T follicular helper cell (primary cell): ENCODE data around the gene ACAD10.
"Not testable (repeated sequence)": the region's sequence is repeated elsewhere in the genome, so short reads cannot be mapped to it uniquely, and the experiment has no call there.

Experiments
- DNase-seq: peaks from one replicate; pipeline ENCODE4 v3.0.0-alpha.2; 2020; ENCODE audit warnings: low read depth

Gene ACAD10

DNA sequence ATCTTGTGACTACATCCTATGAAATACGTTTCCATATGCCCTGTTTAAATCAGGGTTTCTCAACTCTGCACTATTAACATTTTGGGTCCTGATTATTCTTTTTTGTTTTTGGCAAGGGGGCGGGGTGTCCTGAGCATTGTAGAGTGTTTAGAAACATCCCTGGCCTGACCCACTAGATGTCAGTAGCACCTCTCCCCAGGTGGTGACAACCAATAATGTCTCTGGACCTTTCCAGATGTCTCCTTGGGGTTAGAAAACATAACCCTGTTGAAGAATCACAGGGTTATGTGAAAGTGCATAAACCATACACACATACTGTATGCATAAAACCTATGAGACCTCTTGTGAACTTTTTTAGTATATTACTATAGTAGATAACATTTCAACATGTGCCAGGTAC, 1.4 kb downstream of the ACAD10 start:
- DNase-seq = no peak

DNA sequence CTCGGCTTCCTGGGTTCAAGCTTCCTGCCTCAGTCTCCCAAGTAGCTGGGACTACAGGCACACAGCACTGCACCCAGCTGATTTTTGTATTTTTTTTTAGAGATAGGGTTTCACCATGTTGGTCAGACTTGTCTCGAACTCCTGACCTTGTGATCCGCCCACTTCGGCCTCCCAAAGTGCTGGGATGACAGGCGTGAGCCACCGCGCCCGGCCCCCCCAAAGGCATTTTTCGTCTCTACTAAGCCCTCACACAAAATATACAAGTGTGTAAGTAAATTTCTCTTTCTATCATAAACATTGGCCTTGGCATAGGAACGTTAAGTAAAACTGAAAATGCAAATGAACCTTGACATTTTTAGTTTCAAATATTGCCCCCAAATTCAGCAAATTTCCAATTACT, 2.1 kb downstream of the ACAD10 start:
- no peak for DNase-seq

DNA sequence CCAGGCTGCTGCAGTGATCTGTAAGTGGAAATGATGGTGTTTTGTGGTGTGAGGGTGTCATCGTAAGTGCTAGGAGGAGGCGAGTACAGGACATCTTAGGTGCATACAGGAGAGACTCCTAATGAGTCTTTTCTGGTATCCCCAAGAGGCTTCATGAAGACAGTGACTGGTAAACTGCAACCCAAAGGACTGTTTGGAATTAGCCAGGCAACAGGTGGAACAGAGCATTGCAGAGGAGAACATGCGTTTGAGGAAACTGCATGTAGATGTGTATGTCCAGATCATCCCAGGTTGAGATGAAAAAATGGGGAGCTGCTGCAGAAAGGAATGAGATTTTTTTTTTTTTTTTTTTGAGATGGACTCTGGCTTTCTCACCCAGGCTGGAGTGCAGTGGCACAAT, 5.4 kb downstream of the ACAD10 start:
- DNase-seq = no peak

DNA sequence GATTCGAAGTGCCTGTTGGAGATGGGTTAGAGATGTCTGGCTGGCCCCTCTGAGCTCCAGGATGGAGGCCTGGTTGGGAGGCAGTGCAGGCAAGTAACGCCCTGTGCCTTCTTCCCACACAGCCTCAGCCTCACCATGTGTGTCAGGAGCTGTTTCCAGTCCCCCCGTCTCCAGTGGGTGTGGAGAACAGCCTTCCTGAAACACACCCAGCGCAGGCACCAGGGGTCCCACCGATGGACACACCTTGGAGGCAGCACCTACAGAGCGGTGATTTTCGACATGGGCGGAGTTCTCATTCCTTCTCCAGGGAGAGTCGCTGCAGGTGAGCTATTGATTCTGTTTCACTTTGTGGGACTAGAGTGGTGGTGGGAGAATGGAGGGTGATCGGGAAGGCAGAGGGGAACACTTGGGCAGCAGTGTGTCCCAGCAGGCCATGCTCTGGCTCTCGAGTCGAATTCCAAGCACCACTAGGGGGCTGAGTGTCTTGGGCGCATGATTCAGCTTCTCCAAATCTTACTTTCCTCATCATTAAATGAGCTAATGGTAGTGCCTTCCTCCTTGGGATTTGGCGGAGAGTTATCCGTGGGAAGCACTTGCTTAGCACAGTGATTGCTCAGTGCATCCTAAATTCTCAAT, 6.8 kb downstream of the ACAD10 start:
- DNase-seq = no peak

DNA sequence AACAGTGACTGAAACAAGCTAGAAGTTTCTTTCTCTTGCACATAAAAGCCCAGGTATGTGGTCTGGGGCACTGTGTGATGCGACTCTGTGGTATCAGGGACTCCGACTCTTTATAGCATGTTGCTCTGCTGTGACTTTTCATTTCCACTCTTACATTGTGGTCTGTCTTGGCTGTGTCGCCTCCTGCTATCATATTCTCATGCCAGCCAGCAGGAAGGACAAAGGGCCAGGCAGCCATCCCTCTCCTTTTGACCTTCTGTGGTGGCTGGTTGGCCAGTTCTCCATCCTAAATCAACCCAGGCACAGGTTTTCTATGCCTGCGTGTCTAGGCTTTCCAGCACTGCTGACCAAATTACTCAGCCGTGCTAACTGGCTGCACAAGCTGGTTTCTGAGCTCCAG, 8.0 kb downstream of the ACAD10 start:
- no peak for DNase-seq

DNA sequence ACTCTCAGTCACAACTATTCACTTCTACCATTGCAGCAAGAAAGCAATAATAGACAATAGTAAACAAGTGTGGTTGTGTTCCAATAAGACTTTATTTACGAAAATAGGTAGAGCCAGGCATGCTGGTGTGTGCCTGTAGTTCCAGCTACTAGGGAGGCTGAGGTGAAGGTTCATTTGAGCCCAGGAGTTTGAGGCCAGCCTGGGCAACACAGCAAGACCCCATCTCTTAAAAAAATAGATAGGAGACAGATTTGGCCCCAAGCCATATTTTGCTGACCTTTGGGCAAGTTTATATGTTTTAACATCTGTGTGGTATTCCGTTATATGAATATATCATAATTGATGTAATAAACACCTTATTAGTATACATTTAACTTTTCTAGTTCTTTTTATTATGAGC, 14.1 kb downstream of the ACAD10 start:
- DNase-seq = no peak

DNA sequence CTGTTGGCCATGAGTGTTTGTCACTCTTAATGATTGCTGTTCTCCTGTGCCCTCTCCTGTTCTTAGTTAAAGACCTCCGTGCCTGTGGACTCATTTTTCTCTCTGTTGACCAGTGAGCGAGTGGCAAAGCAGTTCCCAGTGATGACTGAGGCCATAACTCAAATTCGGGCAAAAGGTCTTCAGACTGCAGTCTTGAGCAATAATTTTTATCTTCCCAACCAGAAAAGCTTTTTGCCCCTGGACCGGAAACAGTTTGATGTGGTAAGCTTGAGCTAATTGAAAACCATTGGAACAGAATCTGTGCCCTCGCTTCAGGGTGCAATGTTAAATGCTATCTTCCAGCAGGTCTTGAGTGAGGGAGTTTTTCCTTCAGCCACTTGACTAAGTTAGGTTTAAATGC, 19.8 kb downstream of the ACAD10 start:
- no peak for DNase-seq

DNA sequence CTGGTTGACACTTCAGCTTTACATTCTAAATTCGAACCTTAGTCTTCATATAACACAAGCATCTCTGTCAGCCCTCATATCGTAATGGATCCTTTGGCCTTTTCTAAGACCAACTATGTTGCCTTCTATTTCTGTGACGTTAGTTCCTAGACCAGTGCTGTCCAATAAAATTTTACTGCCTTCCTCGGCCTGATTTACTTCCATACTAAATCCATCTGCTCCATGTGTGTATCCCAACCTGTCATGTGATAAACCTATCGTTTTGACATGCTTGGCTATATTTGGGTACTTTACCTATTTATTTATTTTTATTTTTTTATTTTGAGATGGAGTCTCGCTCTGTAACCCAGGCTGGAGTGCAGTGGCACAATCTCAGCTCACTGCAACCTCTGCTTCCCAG, 20.3 kb downstream of the ACAD10 start:
- DNase-seq = no peak

DNA sequence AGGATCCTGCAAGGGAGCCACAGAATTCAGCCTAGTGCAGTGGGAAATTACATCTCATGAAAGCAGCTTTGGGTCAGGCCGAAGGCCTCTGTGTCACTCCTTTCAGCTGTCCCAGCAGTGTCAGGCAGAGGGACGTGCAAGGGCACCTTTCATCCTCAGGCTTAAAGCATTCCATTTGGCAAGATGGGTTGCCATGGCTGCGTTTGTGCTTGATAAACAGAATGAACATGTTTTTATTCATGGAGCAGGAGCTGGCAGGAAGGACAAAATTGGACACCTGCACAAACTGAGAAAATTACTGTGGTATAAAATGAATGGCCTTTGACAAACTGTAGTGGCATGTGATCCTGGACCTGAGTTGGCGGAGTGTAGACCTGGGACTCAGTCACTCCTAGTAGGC, 29.4 kb downstream of the ACAD10 start:
- DNase-seq = no peak

DNA sequence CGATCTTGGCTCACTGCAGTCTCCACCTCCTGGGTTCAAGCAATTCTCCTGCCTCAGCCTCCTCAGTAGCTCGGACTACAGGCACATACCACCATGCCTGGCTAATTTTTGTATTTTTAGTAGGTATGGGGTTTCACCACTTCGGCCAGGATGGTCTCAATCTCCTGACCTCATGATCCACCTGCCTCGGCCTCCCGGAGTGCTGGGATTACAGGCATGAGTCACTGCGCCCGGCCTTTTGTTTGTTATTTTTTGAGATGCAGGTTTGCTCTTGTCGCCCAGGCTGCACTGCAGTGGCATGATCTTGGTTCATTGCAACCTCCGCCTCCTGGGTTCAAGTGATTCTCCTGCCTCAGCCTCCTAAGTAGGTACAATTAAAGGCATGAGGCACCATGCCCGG, 33.5 kb downstream of the ACAD10 start:
- DNase-seq = not testable (repeated sequence)

DNA sequence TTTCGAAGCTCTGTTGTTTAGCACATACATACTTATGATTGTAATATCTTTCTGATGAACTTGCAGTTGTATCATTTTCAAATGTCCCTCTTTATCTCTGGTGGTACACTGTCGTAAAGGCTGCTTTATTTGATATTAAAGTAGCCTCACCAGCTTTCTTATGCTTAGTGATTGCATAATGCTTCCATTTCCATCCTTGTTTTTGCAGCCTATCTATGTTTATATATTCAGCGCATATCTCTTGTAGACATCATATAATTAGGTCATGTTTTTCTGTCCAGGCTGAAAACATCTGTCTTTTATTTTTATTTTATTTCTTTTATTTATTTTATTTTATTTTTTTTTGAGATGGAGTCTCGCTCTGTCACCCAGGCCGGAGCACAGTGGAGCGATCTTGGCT, 34.6 kb downstream of the ACAD10 start:
- no peak for DNase-seq

DNA sequence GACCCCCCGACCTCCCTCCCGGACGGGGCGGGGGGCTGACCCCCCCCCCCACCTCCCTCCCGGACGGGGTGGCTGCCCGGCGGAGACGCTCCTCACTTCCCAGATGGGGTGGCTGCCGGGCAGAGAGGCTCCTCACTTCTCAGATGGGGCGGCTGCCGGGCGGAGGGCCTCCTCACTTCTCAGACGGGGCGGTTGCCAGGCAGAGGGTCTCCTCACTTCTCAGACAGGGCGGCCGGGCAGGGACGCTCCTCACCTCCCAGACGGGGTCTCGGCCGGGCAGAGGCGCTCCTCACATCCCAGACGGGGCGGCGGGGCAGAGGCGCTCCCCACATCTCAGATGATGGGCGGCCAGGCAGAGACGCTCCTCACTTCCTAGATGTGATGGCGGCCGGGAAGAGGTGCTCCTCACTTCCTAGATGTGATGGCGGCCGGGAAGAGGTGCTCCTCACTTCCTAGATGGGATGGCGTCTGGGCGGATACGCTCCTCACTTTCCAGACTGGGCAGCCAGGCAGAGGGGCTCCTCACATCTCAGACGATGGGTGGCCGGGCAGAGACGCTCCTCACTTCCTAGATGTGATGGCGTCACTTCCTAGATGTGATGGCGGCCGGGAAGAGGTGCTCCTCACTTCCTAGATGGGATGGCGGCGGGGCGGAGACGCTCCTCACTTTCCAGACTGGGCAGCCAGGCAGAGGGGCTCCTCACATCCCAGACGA, 38.0 kb downstream of the ACAD10 start:
- not testable (repeated sequence) for DNase-seq

DNA sequence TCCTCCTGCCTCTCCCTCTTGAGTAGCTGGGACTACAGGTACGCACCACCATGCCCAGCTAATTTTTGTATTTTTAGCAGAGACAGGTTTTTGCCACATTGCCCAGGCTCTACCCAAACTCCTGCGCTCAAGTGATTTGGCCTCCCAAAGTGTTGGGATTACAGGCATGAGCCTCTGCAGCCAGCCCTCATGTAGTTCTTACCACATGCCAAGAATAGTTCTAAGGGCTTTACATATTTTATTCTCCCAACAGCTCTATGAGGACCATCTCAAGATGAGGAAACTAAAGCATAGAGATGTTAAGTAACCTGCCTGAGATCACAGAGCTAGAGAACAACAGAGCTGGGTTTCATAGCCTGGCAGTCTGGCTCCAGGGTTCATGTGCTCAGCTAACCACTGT, 42.9 kb downstream of the ACAD10 start:
- DNase-seq = no peak

DNA sequence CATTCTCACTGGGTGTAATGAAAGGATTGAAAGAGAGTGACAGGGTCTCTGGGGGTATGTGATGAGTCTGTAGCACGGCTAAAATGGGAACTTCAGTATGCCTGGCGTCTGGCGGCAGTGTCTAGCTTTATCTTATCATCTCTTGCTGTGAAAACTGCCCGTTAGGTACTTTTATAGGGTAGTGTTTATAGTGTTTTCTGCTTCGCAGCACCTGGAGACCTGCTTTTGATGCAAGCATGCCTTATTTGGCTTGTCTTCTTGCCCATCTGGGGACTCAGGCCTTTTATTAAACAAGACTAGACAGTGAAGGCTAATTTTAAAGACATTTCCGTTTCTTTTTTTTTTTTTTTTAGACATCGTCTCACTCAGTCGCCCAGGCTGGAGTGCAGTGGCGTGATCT, 44.6 kb downstream of the ACAD10 start:
- no peak for DNase-seq

DNA sequence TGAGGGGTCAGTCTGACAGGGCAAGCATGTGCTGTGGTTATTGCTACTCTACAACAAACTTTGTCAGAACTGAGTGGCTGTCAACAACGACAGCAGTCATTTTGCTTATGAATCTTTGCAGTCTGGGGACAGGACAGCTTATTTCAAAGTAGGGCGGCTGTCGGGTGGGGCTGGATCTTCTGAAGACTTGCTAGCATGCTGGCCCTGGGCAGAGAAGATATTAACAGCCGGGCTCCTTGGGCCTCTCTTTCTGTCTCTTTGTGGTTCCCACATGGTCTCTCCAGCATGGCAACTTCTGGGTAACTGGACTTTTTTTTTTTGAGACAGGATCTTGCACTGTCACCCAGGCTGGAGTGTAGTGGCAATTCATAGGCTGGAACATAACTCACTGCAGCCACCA, 46.9 kb downstream of the ACAD10 start:
- no peak for DNase-seq

DNA sequence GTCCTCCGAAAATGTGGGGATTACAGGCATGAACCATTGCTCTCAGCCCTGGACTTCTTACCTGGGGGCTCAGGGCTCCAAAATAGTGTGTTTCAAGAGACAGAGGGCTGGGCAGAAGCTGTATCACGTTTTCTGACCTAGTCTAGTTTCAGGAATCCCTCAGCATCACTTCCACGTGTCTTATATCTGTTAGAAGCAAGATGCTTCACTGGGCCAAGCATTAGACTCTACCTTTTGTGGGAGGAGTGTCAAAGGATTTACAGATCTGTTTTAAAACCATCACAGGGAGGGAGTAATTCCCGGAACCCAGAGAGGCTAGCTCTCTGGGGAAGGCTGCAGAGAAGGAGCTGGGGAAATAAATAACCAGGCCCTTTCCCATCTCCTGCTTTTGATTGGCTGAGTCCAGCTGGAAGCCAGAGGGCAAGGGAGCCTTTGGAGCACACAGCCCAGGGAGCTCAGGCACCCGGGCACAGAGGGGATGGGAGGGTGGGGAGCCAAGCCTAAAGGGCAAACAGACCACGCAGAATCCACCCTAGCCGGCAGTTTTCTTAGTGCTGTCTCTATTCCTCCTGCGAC, 47.6 kb downstream of the ACAD10 start:
- no peak for DNase-seq

DNA sequence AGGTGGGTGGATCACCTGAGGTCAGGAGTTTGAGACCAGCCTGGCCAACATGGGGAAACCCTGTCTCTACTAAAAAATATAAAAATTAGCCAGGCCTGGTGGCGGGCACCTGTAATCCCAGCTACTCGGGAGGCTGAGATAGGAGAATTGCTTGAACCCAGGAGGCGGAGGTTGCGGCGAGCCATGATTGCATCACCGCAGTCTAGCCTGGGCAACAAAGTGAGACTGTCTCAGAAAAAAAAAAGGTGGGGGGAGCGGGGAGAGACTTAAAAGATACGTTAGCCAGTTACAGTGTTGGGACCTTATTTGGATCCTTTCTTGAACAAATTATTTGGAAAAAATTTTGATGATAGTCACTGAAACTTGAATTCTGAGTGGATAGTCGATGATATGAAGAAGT, 53.7 kb downstream of the ACAD10 start:
- DNase-seq = not testable (repeated sequence)

DNA sequence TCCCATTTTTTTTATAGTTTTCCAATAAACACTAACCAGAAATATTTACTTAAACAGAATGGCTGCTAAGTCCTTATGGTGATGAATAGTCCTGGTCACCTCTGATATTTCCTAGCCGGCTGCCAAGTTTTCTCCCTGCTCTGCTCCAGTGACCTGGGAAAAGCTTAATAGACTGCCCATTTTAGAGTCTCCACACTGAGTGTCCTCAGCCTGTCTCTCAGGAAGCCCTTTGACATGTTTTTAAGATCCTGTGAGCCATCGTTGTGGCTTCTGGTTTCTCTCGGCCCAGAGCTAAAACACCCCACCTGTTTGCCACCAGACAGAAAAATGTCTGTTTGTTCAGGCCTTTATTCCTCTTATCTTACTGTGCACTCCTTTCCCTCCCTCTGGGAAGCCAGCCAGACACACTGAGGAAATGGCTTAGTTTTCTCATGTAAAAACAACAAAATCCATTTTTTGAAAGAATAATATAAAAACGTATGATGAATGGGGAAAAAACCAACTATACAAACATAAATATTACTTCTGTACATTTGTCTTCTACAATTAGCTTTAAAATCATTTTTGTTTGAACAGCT, 55.5 kb downstream of the ACAD10 start:
- no peak for DNase-seq

DNA sequence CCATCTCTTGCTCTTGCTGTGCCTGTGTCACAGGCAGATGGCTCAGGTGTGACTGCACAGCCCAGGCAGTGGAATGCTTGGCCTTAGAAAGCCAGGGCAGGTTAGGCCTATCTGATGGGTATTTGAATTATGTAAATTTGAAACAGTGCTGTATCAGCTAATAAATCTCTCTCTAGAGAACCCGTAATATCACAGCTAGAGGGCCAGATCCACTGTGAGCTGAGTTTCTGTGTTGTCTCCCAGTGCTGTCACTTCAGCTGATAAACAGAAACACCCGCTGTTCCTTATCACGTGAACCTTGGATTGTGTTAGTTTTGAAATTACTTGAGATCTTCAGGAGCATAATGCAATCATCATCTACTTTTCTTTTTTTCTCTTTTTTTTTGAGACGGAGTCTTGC, 59.4 kb downstream of the ACAD10 start:
- no peak for DNase-seq

DNA sequence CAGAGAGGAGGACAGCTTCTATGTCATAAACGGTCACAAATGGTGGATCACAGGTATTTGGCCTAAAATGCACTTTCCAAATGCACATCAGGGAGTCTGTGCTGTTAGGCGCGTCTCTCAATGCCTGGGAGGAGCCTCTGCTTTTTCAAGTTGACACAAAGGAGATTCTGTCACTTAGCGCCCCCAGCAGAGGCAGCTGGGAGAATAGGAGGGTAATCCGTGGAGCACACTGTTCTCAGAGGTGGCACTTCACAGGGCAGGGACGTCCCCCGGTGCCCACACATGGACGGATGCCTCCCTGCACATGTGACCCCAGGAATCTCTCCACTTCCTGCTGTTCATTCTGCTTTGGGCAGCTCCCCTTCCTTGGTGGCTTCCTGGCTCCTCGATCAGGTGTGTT, 61.5 kb downstream of the ACAD10 start:
- DNase-seq = no peak

DNA sequence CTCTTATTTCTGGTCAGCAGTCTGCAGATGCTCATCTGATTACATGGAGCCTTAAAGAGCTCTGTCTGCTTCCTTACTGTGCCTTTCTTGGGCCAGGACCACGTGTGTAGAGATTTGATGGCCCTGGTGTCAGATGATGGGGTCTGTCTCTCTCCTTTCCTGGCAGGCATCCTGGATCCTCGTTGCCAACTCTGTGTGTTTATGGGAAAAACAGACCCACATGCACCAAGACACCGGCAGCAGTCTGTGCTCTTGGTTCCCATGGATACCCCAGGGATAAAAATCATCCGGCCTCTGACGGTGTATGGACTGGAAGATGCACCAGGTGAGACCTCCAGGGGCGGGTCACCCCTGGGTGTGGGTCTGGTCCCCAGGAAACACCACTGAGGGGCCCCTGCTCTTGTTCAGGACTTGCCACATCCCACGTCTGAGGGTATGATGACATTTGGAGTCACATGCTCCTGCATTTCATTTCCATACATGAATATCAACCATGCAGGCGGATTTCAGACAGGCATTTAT, 62.4 kb downstream of the ACAD10 start:
- no peak for DNase-seq

DNA sequence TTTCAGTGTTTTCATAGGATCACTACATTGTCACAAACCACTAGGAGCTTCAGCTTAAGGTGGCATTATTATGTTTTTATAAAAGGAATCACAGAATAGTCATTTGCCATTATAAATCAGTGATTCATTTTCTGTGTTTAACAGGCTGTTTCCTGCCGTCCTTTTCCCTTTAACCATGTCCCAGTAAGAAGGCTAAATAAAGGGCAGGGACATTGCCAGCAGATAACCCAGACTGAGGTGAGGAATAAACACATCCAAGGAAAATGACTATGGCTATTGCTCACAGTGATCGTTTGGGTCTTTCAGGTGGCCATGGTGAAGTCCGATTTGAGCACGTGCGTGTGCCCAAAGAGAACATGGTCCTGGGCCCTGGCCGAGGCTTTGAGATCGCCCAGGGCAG, 63.0 kb downstream of the ACAD10 start:
- DNase-seq = no peak

DNA sequence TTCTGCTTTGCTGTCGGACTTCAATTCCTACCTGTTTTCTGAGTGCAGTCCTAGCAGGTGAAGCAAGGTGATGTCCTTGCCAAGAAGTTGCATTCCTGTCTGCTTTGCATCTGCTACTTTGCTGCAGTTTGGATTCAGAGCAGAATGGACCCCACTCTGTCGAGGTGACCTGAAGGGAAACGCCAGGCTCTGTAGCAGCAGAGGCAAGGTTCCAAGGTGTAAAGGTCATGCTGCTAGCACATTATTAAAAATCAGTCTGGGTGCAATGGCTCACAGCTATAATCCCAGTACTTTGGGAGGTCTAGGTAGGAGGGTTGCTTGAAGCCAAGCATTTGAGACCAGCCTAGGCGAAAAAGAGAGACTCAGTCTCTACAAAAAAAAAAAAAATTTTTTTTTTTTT, 63.5 kb downstream of the ACAD10 start:
- DNase-seq = no peak
